ENCODE data around the gene PHF21B.

The PHF21B gene

DNA sequence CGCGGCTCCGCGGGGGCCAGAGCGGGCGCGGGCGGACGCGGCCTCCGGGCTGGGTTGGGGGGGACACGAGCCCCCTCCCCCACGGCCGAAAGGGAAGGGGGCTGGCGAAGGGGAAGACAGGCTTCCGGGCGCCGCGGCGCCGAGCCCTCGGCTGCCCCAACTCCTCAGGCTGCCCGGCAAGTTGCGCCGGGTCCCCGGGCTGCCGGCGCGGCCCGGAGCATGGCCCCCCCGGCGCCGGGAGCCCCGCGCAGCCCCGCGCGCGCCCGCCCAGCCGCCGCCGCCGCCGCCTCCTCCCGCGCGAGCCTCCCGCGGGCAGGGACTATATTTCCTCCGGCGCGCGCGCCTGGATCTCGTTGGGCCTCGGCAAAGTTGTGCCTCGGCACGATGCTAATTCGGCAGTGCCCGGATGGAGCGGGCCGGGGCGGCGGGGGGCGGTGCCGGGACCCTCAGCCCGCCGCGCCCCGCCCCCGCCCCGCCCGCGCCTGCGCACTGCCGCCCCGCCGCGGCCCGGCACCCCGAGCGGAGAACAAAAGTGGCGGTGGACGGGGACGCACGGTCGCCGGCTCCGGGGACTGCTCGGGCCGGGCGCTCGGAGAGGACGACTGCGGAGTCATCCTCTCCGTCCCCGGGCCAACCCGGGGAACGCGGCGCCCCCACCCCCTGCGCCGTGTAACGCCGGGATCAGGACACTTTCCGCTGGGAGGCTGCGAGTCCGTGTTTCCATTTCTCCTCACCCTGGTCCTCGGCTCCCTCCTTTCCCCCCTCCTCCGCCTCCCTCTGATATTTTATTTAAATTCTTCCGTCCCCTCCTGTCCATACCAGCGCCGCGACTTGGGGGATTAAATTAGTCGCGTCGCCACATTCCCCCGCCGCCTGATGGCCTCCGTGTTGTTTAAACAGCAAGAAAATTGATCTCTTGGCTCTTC, at the start of gene PHF21B:
PHF21B (minus strand) TSS at position 400 of the 926 bp plus-strand sequence. CDS start 456 bp downstream, outside the sequence.
- no peak for DNase-seq
- H3K27ac ChIP-seq = no peak within 1 kb of the TSS

DNA sequence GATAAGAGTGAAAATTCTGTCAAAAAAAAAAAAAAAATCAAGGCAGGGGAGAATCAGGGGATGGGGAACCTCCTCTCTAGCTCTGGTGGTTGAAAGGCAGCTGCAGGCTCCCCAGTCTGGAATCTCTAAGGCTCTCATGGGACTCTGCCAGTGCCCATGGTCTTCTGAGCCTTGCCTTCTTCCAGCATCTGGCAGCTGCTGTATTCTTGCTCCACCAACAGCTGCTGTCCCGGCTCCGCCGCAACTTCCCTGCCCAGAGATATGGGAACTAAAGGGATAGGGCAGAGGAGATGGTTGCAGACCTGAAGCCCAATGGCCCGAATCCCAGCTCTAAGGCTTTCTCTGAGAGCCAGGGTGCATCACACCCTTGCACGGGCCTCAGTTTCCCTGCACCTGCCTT, 49.5 kb upstream of the PHF21B start:
- H3K9me3 ChIP-seq = no peaks in the 10 kb centered on the region
- no peak for DNase-seq

More for the DNA sequence above, at the start of gene PHF21B:
- Histone ChIP-seq H3K27me3 (peaks cover 0 to 87% of the 10 kb centered on the region in 2 donors), H3K36me3 (no peaks in the 10 kb centered on the region), H3K4me3 (peak within 1 kb of the TSS; percentile 38 to 52), H3K4me1 (peaks cover 0 to 49% (median 36%) of the 10 kb centered on the region in 4 donors), H3K9me3 (no peaks in the 10 kb centered on the region)
- intact Hi-C loops (cut with DNase I; ENCODE audit: low total_unique reads) = no loop called here
- TF ChIP-seq, protein P1, sequence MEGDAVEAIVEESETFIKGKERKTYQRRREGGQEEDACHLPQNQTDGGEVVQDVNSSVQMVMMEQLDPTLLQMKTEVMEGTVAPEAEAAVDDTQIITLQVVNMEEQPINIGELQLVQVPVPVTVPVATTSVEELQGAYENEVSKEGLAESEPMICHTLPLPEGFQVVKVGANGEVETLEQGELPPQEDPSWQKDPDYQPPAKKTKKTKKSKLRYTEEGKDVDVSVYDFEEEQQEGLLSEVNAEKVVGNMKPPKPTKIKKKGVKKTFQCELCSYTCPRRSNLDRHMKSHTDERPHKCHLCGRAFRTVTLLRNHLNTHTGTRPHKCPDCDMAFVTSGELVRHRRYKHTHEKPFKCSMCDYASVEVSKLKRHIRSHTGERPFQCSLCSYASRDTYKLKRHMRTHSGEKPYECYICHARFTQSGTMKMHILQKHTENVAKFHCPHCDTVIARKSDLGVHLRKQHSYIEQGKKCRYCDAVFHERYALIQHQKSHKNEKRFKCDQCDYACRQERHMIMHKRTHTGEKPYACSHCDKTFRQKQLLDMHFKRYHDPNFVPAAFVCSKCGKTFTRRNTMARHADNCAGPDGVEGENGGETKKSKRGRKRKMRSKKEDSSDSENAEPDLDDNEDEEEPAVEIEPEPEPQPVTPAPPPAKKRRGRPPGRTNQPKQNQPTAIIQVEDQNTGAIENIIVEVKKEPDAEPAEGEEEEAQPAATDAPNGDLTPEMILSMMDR (IDR thresholded peaks at IDR 0.05) = no peak

DNA sequence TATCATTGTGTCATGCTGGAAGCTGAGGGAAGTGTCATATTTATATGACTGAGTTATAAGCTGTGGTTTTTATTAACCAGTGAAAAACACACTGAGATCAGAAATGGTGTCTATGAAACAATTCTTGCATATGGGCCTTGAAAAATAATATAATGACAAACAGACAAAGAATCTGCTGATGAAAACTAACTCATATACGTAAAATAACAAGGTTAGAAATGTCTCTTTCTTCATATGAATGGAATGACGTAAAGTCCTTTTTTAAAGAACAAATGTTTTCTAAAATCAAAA, 48.8 kb upstream of the PHF21B start:
- H3K4me1 ChIP-seq = no peaks in the 10 kb centered on the region
- intact Hi-C loops (cut with DNase I; ENCODE audit: low total_unique reads) = no loop called here
- no peaks in the 10 kb centered on the region for H3K36me3 ChIP-seq

More for the DNA sequence above, 49.5 kb upstream of the PHF21B start:
- no peak overlapping the region for H3K4me3 ChIP-seq
- TF ChIP-seq, protein P1 (IDR thresholded peaks at IDR 0.05) = no peak
- H3K4me1 ChIP-seq = no peaks in the 10 kb centered on the region
- peaks cover 0 to 28% of the 10 kb centered on the region in 2 donors for H3K27me3 ChIP-seq
- no peaks in the 10 kb centered on the region for H3K36me3 ChIP-seq
- H3K27ac ChIP-seq = no peak overlapping the region
- intact Hi-C loops (cut with DNase I; ENCODE audit: low total_unique reads) = no loop called here

DNA sequence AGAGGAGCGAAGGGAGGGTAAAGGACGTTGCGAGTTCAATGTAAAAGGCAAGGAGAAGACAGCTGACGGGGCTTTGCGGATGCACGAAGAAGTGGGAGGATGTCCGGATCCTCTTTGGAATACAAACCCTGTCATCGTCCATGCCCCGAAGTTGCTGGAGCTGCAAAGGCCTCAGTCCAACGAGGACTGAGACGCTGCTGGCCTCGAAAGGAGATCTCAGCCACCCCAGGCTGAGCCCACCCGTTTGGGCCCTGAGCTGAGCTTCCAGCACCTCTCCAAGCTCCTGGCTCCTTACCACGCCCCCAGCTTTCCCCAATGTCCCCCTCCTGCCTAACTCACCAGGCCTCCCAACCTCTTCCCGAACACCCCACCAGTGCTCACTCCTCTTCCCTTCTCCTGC, 46.1 kb upstream of the PHF21B start:
- intact Hi-C loops (cut with DNase I; ENCODE audit: low total_unique reads) = no loop called here
- no peaks in the 10 kb centered on the region for H3K9me3 ChIP-seq
- no peaks in the 10 kb centered on the region for H3K4me1 ChIP-seq
- peaks cover 0 to 24% of the 10 kb centered on the region in 2 donors for H3K27me3 ChIP-seq
- no peaks in the 10 kb centered on the region for H3K36me3 ChIP-seq
- H3K27ac ChIP-seq = no peak overlapping the region
- H3K4me3 ChIP-seq = no peak overlapping the region
- DNase-seq = no peak
- TF ChIP-seq, protein P1 (IDR thresholded peaks at IDR 0.05) = no peak

More for the DNA sequence above, 48.8 kb upstream of the PHF21B start:
- DNase-seq = no peak
- H3K27ac ChIP-seq = no peak overlapping the region
- H3K9me3 ChIP-seq = no peaks in the 10 kb centered on the region
- H3K4me3 ChIP-seq = no peak overlapping the region
- TF ChIP-seq, protein P1 (IDR thresholded peaks at IDR 0.05) = no peak
- peaks cover 0 to 27% of the 10 kb centered on the region in 2 donors for H3K27me3 ChIP-seq

DNA sequence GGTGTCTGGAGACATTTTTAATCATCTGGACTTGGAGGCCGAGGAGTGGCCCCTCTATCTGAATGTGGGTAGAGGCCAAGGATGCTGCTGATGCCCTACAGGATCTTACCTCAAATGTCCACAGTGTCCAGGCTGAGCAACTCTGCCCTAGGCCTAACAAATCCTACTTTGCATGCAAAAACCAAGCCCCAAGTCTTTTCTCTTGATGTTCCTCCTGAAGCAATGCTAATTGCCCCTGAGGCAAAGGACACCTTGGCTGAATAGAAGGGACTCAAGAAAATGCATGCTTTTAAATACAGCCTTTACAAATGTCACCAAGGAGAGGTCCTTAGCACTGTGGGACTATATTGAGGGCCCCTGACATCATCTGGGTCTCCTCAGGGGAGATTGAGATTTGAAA, 43.8 kb upstream of the PHF21B start:
- TF ChIP-seq, protein P1 (IDR thresholded peaks at IDR 0.05) = no peak
- intact Hi-C loops (cut with DNase I; ENCODE audit: low total_unique reads) = no loop called here
- no peak for DNase-seq
- H3K4me1 ChIP-seq = no peaks in the 10 kb centered on the region
- H3K36me3 ChIP-seq = no peaks in the 10 kb centered on the region
- peaks cover 0 to 30% of the 10 kb centered on the region in 2 donors for H3K27me3 ChIP-seq
- no peak overlapping the region for H3K27ac ChIP-seq
- H3K4me3 ChIP-seq = no peak overlapping the region
- no peaks in the 10 kb centered on the region for H3K9me3 ChIP-seq

Measured in tibial artery (tissue), 4 donors.